HepG2 (cell line): ENCODE measurements around the gene ERMP1. TPM values are rescaled to one million over a fixed set of nuclear protein-coding genes. Genes with fewer than 3 reads are reported as not detected.
"Not testable (repeated sequence)": the region's sequence is repeated elsewhere in the genome, so short reads cannot be mapped to it uniquely, and the experiment has no call there.

Source experiments
- ATAC-seq: fragments of 200-7000 bp; cut with Tn5 transposase; 3 replicates; pipeline ENCODE4 v1.9.1; 2020; ENCODE audit warnings: mild to moderate bottlenecking, moderate library complexity
- BruUV-seq: library from RNA; stranded (reverse); fragments of 400-500 nt; replicated peaks from 2 replicates; lab custom pipeline; 2021; lab: Mats Ljungman, UMichigan
- CTCF ChIA-PET: fragments of 300-600 bp; formaldehyde crosslinking; extraction: SDS; loops from one replicate; lab custom pipeline; 2021; ENCODE audit warnings: low total read pairs, inconsistent platforms, low intra/inter-chr PET ratio; lab: Yijun Ruan, JAX
- POLR2A ChIA-PET: fragments of 350-600 bp; sonication (Branson Sonifier 250); formaldehyde crosslinking; loops from one replicate; lab custom pipeline; 2020; ENCODE audit warnings: antibody characterized with exemption, inconsistent platforms; lab: Yijun Ruan, JAX
- DNase-seq: peaks from one replicate; pipeline ENCODE4 v3.0.0-alpha.2; 2015; ENCODE audit warnings: low spot score
- FAIRE-seq: peaks from 3 replicates; lab custom pipeline; 2011; peaks lifted over from hg19 to GRCh38; lab: Jason Lieb, UNC
- H2AFZ ChIP-seq: one replicate; pipeline ENCODE4 v1.6.1; 2011; ENCODE audit warnings: low read length, inconsistent platforms
- H3K27ac ChIP-seq: fragments of 300-600 bp; 3 replicates; pipeline ENCODE4 v1.8.0; 2011; ENCODE audit warnings: mixed run types, mild to moderate bottlenecking, mixed read lengths, low read length, inconsistent platforms; ENCODE audit not compliant: insufficient read depth; ENCODE audit errors: extremely low read length
- H3K27me3 ChIP-seq, 2 experiments: fragments of 200-600 bp in 1 of 2; 2 replicates in 1 of 2; 3 replicates in 1 of 2; pipeline versions ENCODE4 v1.6.0 to v1.8.0; 2011; ENCODE audit warnings: low read length in 2 of 2, mild to moderate bottlenecking in 2 of 2, moderate library complexity in 2 of 2, inconsistent platforms in 1 of 2; ENCODE audit not compliant: insufficient read depth in 2 of 2, control insufficient read depth in 1 of 2
- H3K36me3 ChIP-seq, 2 experiments: fragments of 200-600 bp in 1 of 2; replicated peaks in 1 of 2; 2 replicates in 1 of 2; 3 replicates in 1 of 2; pipeline versions ENCODE4 v1.5.1 to v1.8.0; 2011; ENCODE audit warnings: low read length in 2 of 2, inconsistent platforms in 1 of 2; ENCODE audit not compliant: insufficient read depth in 2 of 2, control insufficient read depth in 1 of 2
- H3K4me1 ChIP-seq: 2 replicates; pipeline ENCODE4 v1.5.1; 2012; ENCODE audit warnings: low read length, inconsistent platforms; ENCODE audit not compliant: insufficient read depth
- H3K4me2 ChIP-seq: 2 replicates; pipeline ENCODE4 v1.6.0; 2011; ENCODE audit warnings: low read depth, low read length, inconsistent platforms
- H3K4me3 ChIP-seq, 3 experiments: fragments of 200-600 bp in 1 of 3; sonication (generic), shearing (Covaris generic) in 1 of 3; replicated peaks in 1 of 3; 2 replicates each; pipeline ENCODE4 v1.5.1; 2011 to 2016; ENCODE audit warnings: low read length in 3 of 3, inconsistent platforms in 2 of 3, low read depth in 2 of 3, mild to moderate bottlenecking in 2 of 3, control low read depth in 1 of 3, mixed read lengths in 1 of 3; ENCODE audit not compliant: insufficient read depth in 1 of 3
- H3K79me2 ChIP-seq: one replicate; pipeline ENCODE4 v1.6.1; 2011; ENCODE audit warnings: low read length, inconsistent platforms; ENCODE audit not compliant: insufficient read depth
- H3K9ac ChIP-seq: 2 replicates; pipeline ENCODE4 v1.6.0; 2011; ENCODE audit warnings: mild to moderate bottlenecking, low read depth, low read length, inconsistent platforms; ENCODE audit not compliant: insufficient read depth
- H3K9me3 ChIP-seq: 2 replicates; pipeline ENCODE4 v1.5.1; 2012; ENCODE audit warnings: mild to moderate bottlenecking, low read length
- H4K20me1 ChIP-seq: 2 replicates; pipeline ENCODE4 v1.6.0; 2011; ENCODE audit warnings: inconsistent platforms, mild to moderate bottlenecking, low read length, moderate library complexity; ENCODE audit not compliant: insufficient read depth
- FOXP4 ChIP-seq: sonication (generic); formaldehyde crosslinking; IDR thresholded peaks from 2 replicates; pipeline ENCODE4 v1.4.0; 2020; ENCODE audit warnings: missing genetic modification reagents
- GFI1 ChIP-seq: sonication (generic); formaldehyde crosslinking; IDR thresholded peaks from 2 replicates; pipeline ENCODE4 v1.5.0; 2020; ENCODE audit warnings: missing genetic modification reagents, mild to moderate bottlenecking, borderline replicate concordance
- HDAC1 ChIP-seq: sonication (generic); formaldehyde crosslinking; IDR thresholded peaks from 2 replicates; pipeline ENCODE4 v1.5.1; 2020; ENCODE audit warnings: mild to moderate bottlenecking, missing genetic modification reagents
- MTA1 ChIP-seq: sonication (generic); formaldehyde crosslinking; IDR thresholded peaks from 2 replicates; pipeline ENCODE4 v1.4.0; 2020; ENCODE audit warnings: missing genetic modification reagents, mild to moderate bottlenecking, borderline replicate concordance
- POLR2G ChIP-seq: fragments of 200-400 bp; formaldehyde crosslinking; IDR thresholded peaks from 2 replicates; pipeline ENCODE4 v1.6.1; 2018; ENCODE audit warnings: mild to moderate bottlenecking, low read depth, low read length, moderate library complexity
- RARA ChIP-seq: IDR thresholded peaks from 2 replicates; pipeline ENCODE4 v1.6.1; 2016; ENCODE audit warnings: missing genetic modification reagents, missing compliant biosample characterization
- ZNF136 ChIP-seq: sonication (generic); formaldehyde crosslinking; IDR thresholded peaks from 2 replicates; pipeline ENCODE4 v1.8.1; 2022; ENCODE audit warnings: low read depth, mild to moderate bottlenecking, moderate library complexity, missing genetic modification reagents
- ZNF17 ChIP-seq: sonication (generic); formaldehyde crosslinking; IDR thresholded peaks from 2 replicates; pipeline ENCODE4 v1.5.0; 2020; ENCODE audit warnings: mild to moderate bottlenecking, missing genetic modification reagents
- ZNF383 ChIP-seq: sonication (generic); formaldehyde crosslinking; IDR thresholded peaks from 2 replicates; pipeline ENCODE4 v1.4.0; 2020; ENCODE audit warnings: missing genetic modification reagents, mild to moderate bottlenecking, borderline replicate concordance
- ZNF501 ChIP-seq: sonication (generic); formaldehyde crosslinking; IDR thresholded peaks from 2 replicates; pipeline ENCODE4 v1.5.1; 2020; ENCODE audit warnings: mild to moderate bottlenecking, moderate library complexity, missing genetic modification reagents
- ZNF772 ChIP-seq: sonication (generic); formaldehyde crosslinking; IDR thresholded peaks from 2 replicates; pipeline ENCODE4 v1.5.0; 2020; ENCODE audit warnings: mild to moderate bottlenecking, missing genetic modification reagents
- ZNF891 ChIP-seq: sonication (generic); formaldehyde crosslinking; IDR thresholded peaks from 2 replicates; pipeline ENCODE4 v1.5.0; 2020; ENCODE audit warnings: mild to moderate bottlenecking, missing genetic modification reagents
- WGBS: methylation state at CpG from one replicate; pipeline ENCODE4 v1.1.6; 2017; ENCODE audit warnings: low lambda C conversion rate; 5-methylcytosine and 5-hydroxymethylcytosine counted together
- in situ Hi-C: cut with HindIII; loops from 2 replicates; pipeline ENCODE4 v1.10.0; 2017; ENCODE audit warnings: low pct_unique_long_range_greater_than_20kb; ENCODE audit not compliant: extremely low pct_ligation_motif_present
- intact Hi-C: fragments of 100-400 bp; cut with micrococcal nuclease; formaldehyde crosslinking; loops from one replicate; pipeline ENCODE4 v1.10.0; 2022; ENCODE audit not compliant: unreplicated experiment
- polyA plus RNA-seq, 8 experiments: library from polyadenylated mRNA; depleted of rRNA in 3 of 8; stranded (reverse) in 7 of 8; unstranded in 1 of 8; fragments of >200 nt; fragmentation: Illumina TruSeq in 4 of 8; extraction: Trizol in 4 of 8; gene quantifications; 2 replicates each; pipeline versions ENCODE4 v1.2.1 to v1.2.3, GENCODE V29; 2011 to 2016; ENCODE audit warnings: low read depth in 4 of 8, missing spikeins in 1 of 8, mixed read lengths in 1 of 8; ENCODE audit not compliant: insufficient read depth in 1 of 8
- total RNA-seq, 5 experiments: library from RNA; depleted of rRNA; stranded (reverse); fragments of >200 nt; fragmentation: Illumina TruSeq; extraction: Trizol; gene quantifications; 2 replicates each; pipeline ENCODE4 v1.2.3, GENCODE V29; 2016; ENCODE audit warnings: low read depth in 1 of 5
- TF ChIP-seq, protein P1 (sequence below): sonication (generic); formaldehyde crosslinking; IDR thresholded peaks from one replicate; pipeline ENCODE4 v1.5.1; 2020; ENCODE audit warnings: mild to moderate bottlenecking, missing genetic modification reagents; ENCODE audit errors: not compliant biosample characterization

The ERMP1 gene
- total and polyA plus RNA-seq, 2 of the 13 experiments (the other 11 are each of a cell fraction or from before 2014, with no cell fraction given): 40.9 to 65.4 TPM

GRCh38 chr9:5779705-5780218, 53.2 kb downstream of the ERMP1 start:
- ATAC-seq (peak; percentile 86), DNase-seq (peak; percentile 94)
- TF ChIP-seq ZNF383 (peak; percentile 66; the same call in 1 of the 2 replicates), FOXP4 (CRISPR knock-in tag) (peak; percentile 65), MTA1 (CRISPR knock-in tag) (peak; percentile 69; the same call in 1 of the 2 replicates), ZNF501 (CRISPR knock-in tag) (peak; percentile 36; the same call in 1 of the 2 replicates), ZNF891 (0 out of 2 replicates have a peak, but pooled peaks have one; percentile 52), ZNF136 (CRISPR knock-in tag) (0 out of 2 replicates have a peak, but pooled peaks have one; percentile 29), ZNF772 (CRISPR knock-in tag) (peak; percentile 74; the same call in 1 of the 2 replicates), RARA (CRISPR knock-in tag) (peak; percentile 59), POLR2G (peak; percentile 50), HDAC1 (CRISPR knock-in tag) (peak; percentile 47), ZNF17 (peak; percentile 85; the same call in 1 of the 2 replicates), GFI1 (CRISPR knock-in tag) (peak; percentile 54; the same call in 1 of the 2 replicates)
- TF ChIP-seq, protein P1, sequence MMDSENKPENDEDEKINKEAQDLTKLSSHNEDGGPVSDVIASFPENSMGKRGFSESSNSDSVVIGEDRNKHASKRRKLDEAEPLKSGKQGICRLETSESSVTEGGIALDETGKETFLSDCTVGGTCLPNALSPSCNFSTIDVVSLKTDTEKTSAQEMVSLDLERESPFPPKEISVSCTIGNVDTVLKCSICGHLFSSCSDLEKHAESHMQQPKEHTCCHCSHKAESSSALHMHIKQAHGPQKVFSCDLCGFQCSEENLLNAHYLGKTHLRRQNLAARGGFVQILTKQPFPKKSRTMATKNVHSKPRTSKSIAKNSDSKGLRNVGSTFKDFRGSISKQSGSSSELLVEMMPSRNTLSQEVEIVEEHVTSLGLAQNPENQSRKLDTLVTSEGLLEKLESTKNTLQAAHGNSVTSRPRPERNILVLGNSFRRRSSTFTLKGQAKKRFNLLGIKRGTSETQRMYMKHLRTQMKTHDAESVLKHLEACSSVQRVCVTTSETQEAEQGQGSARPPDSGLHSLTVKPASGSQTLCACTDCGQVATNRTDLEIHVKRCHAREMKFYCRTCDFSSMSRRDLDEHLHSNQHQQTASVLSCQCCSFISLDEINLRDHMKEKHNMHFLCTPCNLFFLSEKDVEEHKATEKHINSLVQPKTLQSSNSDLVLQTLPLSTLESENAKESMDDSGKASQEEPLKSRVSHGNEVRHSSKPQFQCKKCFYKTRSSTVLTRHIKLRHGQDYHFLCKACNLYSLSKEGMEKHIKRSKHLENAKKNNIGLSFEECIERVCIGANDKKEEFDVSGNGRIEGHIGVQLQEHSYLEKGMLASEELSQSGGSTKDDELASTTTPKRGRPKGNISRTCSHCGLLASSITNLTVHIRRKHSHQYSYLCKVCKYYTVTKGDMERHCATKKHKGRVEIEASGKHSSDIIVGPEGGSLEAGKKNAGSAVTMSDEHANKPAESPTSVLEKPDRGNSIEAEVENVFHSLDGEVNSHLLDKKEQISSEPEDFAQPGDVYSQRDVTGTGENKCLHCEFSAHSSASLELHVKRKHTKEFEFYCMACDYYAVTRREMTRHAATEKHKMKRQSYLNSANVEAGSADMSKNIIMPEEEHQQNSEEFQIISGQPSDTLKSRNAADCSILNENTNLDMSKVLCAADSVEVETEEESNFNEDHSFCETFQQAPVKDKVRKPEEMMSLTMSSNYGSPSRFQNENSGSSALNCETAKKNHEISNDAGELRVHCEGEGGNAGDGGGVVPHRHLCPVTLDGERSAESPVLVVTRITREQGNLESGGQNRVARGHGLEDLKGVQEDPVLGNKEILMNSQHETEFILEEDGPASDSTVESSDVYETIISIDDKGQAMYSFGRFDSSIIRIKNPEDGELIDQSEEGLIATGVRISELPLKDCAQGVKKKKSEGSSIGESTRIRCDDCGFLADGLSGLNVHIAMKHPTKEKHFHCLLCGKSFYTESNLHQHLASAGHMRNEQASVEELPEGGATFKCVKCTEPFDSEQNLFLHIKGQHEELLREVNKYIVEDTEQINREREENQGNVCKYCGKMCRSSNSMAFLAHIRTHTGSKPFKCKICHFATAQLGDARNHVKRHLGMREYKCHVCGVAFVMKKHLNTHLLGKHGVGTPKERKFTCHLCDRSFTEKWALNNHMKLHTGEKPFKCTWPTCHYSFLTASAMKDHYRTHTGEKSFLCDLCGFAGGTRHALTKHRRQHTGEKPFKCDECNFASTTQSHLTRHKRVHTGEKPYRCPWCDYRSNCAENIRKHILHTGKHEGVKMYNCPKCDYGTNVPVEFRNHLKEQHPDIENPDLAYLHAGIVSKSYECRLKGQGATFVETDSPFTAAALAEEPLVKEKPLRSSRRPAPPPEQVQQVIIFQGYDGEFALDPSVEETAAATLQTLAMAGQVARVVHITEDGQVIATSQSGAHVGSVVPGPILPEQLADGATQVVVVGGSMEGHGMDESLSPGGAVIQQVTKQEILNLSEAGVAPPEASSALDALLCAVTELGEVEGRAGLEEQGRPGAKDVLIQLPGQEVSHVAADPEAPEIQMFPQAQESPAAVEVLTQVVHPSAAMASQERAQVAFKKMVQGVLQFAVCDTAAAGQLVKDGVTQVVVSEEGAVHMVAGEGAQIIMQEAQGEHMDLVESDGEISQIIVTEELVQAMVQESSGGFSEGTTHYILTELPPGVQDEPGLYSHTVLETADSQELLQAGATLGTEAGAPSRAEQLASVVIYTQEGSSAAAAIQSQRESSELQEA: peak; percentile 35

More at GRCh38 chr9:5779705-5780218, 53.2 kb downstream of the ERMP1 start:
- POLR2A ChIA-PET: interaction anchor here (0.7 to 1.6 kb wide), 2 partner anchors 52 to 151 kb away, joined by 3 read pairs; partner anchors contain the start of gene RIC1
- in situ Hi-C loops, CTCF ChIA-PET, H3K27me3 ChIP-seq, H3K4me3 ChIP-seq, H4K20me1 ChIP-seq, BruUV-seq, H2AFZ ChIP-seq, H3K79me2 ChIP-seq, intact Hi-C loops: not testable (repeated sequence)
- Histone ChIP-seq H3K4me2 (peak overlapping the region; percentile 29), H3K27ac (peak overlapping the region; percentile 76), H3K9ac (0 out of 2 replicates have a peak overlapping the region, but pooled peaks have one; percentile 24), H3K36me3 (peaks cover 10 to 49% of the 10 kb centered on the region in 2 experiments), H3K4me1 (peaks cover 46% of the 10 kb centered on the region), H3K9me3 (peaks cover 10% of the 10 kb centered on the region)
- WGBS: 0% methylated on average over 1 of the region's 4 CpGs
- FAIRE-seq: peak; percentile 72
